ENCODE data around the gene ERBB4. TPM values are rescaled to one million over a fixed set of nuclear protein-coding genes. Genes with fewer than 3 reads are reported as not detected.

The ERBB4 gene
- total RNA-seq, 1 experiment from 2014 or later: not detected

- DNase-seq (ENCODE audit: unreplicated experiment): peak; percentile 14
- H3K4me3 Mint-ChIP-seq (ENCODE audit: unreplicated experiment): peak overlapping the region; percentile 44
These were observed 414.0 kb downstream of the ERBB4 start for GRCh38 chr2:212124598-212124997.

GRCh38 chr2:212119591-212119990 is 419.0 kb downstream of the ERBB4 start:
- H3K9me3 Mint-ChIP-seq (ENCODE audit: unreplicated experiment): no peaks in the 10 kb centered on the region
- no peaks in the 10 kb centered on the region for H3K4me1 Mint-ChIP-seq (ENCODE audit: insufficient read depth, unreplicated experiment)
- intact Hi-C loops (cut with micrococcal nuclease): no loop called here
- DNase-seq (ENCODE audit: unreplicated experiment): no peak
- no peak overlapping the region for H3K4me3 Mint-ChIP-seq (ENCODE audit: unreplicated experiment)
- BruUV-seq (replicated peaks): no TSS peak
- no peak overlapping the region for H3K27ac Mint-ChIP-seq (ENCODE audit: low read depth, unreplicated experiment)
- CTCF ChIA-PET: no interaction called here
- TF ChIP-seq CTCF (IDR thresholded peaks at IDR 0.05; ENCODE audit: unreplicated experiment): no peak
- POLR2A ChIA-PET: no interaction called here
- no peaks in the 10 kb centered on the region for H3K36me3 Mint-ChIP-seq (ENCODE audit: insufficient read depth, unreplicated experiment)
- peaks cover 38% of the 10 kb centered on the region for H3K27me3 Mint-ChIP-seq (ENCODE audit: insufficient read depth, unreplicated experiment)

More at GRCh38 chr2:212124598-212124997, 414.0 kb downstream of the ERBB4 start:
- ChIA-PET POLR2A (no interaction called here), CTCF (no interaction called here)
- no TSS peak for BruUV-seq (replicated peaks)
- Mint-ChIP-seq H3K27me3 (ENCODE audit: insufficient read depth, unreplicated experiment) (peaks cover 52% of the 10 kb centered on the region), H3K4me1 (ENCODE audit: insufficient read depth, unreplicated experiment) (no peaks in the 10 kb centered on the region), H3K27ac (ENCODE audit: low read depth, unreplicated experiment) (no peak overlapping the region), H3K9me3 (ENCODE audit: unreplicated experiment) (no peaks in the 10 kb centered on the region), H3K36me3 (ENCODE audit: insufficient read depth, unreplicated experiment) (no peaks in the 10 kb centered on the region)
- intact Hi-C loops (cut with micrococcal nuclease): no loop called here
- no peak for TF ChIP-seq CTCF (IDR thresholded peaks at IDR 0.05; ENCODE audit: unreplicated experiment)

GRCh38 chr2:212117926-212118325 is 420.7 kb downstream of the ERBB4 start:
- POLR2A ChIA-PET: no interaction called here
- H3K36me3 Mint-ChIP-seq (ENCODE audit: insufficient read depth, unreplicated experiment): no peaks in the 10 kb centered on the region
- DNase-seq (ENCODE audit: unreplicated experiment): no peak
- H3K9me3 Mint-ChIP-seq (ENCODE audit: unreplicated experiment): no peaks in the 10 kb centered on the region
- H3K4me1 Mint-ChIP-seq (ENCODE audit: insufficient read depth, unreplicated experiment): no peaks in the 10 kb centered on the region
- H3K27me3 Mint-ChIP-seq (ENCODE audit: insufficient read depth, unreplicated experiment): peaks cover 46% of the 10 kb centered on the region
- CTCF ChIA-PET: interaction anchor here (1.2 kb wide), 1 partner anchor 9 kb away, joined by 3 read pairs; no protein-coding TSS in a partner anchor
- H3K27ac Mint-ChIP-seq (ENCODE audit: low read depth, unreplicated experiment): no peak overlapping the region
- TF ChIP-seq CTCF (IDR thresholded peaks at IDR 0.05; ENCODE audit: unreplicated experiment): no peak
- H3K4me3 Mint-ChIP-seq (ENCODE audit: unreplicated experiment): no peak overlapping the region
- no TSS peak for BruUV-seq (replicated peaks)
- intact Hi-C loops (cut with micrococcal nuclease): no loop called here

- CTCF ChIA-PET: interaction anchor here (0.7 to 0.8 kb wide), 2 partner anchors 70 to 659 kb away, joined by 3 read pairs; no protein-coding TSS in a partner anchor
- intact Hi-C loops (cut with micrococcal nuclease): no loop called here
- POLR2A ChIA-PET: no interaction called here
- no TSS peak for BruUV-seq (replicated peaks)
- no peak for TF ChIP-seq CTCF (IDR thresholded peaks at IDR 0.05; ENCODE audit: unreplicated experiment)
- Mint-ChIP-seq H3K4me3 (ENCODE audit: unreplicated experiment) (no peak overlapping the region), H3K36me3 (ENCODE audit: insufficient read depth, unreplicated experiment) (no peaks in the 10 kb centered on the region), H3K9me3 (ENCODE audit: unreplicated experiment) (no peaks in the 10 kb centered on the region), H3K4me1 (ENCODE audit: insufficient read depth, unreplicated experiment) (no peaks in the 10 kb centered on the region), H3K27me3 (ENCODE audit: insufficient read depth, unreplicated experiment) (peaks cover 60% of the 10 kb centered on the region), H3K27ac (ENCODE audit: low read depth, unreplicated experiment) (no peak overlapping the region)
- no peak for DNase-seq (ENCODE audit: unreplicated experiment)
These were observed 424.1 kb downstream of the ERBB4 start for GRCh38 chr2:212114489-212114888.
